ENCODE results near the gene ANKRD37. TPM values are rescaled to one million over a fixed set of nuclear protein-coding genes. Genes with fewer than 3 reads are reported as not detected.
"Not testable (repeated sequence)": the region's sequence is repeated elsewhere in the genome, so short reads cannot be mapped to it uniquely, and the experiment has no call there.

The ANKRD37 gene
- total RNA-seq, 1 donor from 2014 or later = 1.4 TPM

DNA sequence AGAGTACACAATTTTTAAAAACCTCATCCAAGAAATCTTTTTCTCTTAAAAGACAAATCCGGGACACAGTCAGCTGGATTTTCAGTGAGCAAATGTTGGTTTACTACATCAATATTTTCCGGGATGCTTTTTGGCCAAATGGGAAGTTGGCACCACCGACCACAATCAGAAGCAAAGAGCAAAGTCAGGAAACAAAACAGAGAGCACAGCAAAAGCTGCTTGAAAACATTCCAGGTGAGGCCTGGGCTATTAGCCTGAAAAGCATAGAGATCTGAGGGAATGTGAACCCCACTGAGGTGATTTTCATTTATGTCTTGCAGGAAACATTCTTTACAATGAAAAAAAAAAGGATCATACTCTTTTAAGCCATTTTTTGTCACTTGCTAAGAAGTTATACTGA, 34.8 kb upstream of the ANKRD37 start:
- Mint-ChIP-seq H3K9me3 (ENCODE audit: low read depth) (no peaks in the 10 kb centered on the region), H3K27me3 (no peaks in the 10 kb centered on the region), H3K36me3 (ENCODE audit: insufficient read depth) (peaks cover 9% of the 10 kb centered on the region), H3K27ac (no peak overlapping the region), H3K4me3 (ENCODE audit: low read depth) (no peak overlapping the region), H3K4me1 (ENCODE audit: low read depth) (peaks cover 4% of the 10 kb centered on the region)
- no peak for DNase-seq (ENCODE audit: low spot score, unreplicated experiment)
- TF ChIP-seq, protein P1, sequence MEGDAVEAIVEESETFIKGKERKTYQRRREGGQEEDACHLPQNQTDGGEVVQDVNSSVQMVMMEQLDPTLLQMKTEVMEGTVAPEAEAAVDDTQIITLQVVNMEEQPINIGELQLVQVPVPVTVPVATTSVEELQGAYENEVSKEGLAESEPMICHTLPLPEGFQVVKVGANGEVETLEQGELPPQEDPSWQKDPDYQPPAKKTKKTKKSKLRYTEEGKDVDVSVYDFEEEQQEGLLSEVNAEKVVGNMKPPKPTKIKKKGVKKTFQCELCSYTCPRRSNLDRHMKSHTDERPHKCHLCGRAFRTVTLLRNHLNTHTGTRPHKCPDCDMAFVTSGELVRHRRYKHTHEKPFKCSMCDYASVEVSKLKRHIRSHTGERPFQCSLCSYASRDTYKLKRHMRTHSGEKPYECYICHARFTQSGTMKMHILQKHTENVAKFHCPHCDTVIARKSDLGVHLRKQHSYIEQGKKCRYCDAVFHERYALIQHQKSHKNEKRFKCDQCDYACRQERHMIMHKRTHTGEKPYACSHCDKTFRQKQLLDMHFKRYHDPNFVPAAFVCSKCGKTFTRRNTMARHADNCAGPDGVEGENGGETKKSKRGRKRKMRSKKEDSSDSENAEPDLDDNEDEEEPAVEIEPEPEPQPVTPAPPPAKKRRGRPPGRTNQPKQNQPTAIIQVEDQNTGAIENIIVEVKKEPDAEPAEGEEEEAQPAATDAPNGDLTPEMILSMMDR (IDR thresholded peaks at IDR 0.05; ENCODE audit: unreplicated experiment) = no peak

DNA sequence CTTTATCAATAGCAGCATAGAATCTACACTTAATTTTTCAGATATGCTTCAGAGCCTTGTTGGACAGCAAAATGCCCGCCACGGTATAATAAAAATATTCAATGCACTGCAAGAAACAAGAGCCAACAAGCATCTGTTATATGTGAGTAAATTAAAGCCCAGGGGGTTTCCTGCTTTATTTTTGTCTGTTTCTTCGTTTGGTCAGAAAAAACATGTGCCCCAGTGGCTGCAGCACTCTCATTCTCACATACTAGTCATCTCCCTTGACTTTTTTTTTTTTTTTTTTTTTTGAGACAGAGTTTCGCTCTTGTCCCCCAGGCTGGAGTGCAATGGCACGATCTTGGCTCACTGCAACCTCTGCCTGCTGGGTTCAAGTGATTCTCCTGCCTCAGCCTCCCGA, 34.1 kb upstream of the ANKRD37 start:
- H3K9me3 Mint-ChIP-seq (ENCODE audit: low read depth); DNase-seq (ENCODE audit: low spot score, unreplicated experiment); H3K4me3 Mint-ChIP-seq (ENCODE audit: low read depth); H3K27me3 Mint-ChIP-seq; H3K27ac Mint-ChIP-seq; H3K36me3 Mint-ChIP-seq (ENCODE audit: insufficient read depth); H3K4me1 Mint-ChIP-seq (ENCODE audit: low read depth): not testable (repeated sequence)

DNA sequence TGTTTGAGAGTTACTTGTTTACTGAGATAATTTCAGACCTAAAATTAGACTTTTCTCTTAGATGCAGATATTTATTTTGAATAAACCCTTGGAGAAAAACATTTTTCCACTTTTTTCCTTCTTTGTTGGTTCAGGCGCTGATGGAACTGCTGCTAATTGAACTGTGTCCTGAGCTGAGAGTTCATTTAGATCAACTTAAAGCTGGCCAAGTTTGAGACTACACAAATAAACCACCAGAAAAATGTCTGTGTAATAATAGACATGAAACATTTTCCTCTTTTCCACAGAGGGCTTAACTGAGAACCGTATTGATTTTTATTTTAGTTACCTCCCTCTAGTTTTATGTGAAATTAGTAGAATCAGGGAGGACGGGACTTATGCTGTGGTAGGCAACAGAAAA, 33.4 kb upstream of the ANKRD37 start:
- TF ChIP-seq, protein P1 (IDR thresholded peaks at IDR 0.05; ENCODE audit: unreplicated experiment) = no peak
- Mint-ChIP-seq H3K4me1 (ENCODE audit: low read depth) (peaks cover 4% of the 10 kb centered on the region), H3K4me3 (ENCODE audit: low read depth) (no peak overlapping the region), H3K27ac (no peak overlapping the region), H3K9me3 (ENCODE audit: low read depth) (no peaks in the 10 kb centered on the region), H3K36me3 (ENCODE audit: insufficient read depth) (peaks cover 7% of the 10 kb centered on the region), H3K27me3 (no peaks in the 10 kb centered on the region)
- DNase-seq (ENCODE audit: low spot score, unreplicated experiment) = no peak

DNA sequence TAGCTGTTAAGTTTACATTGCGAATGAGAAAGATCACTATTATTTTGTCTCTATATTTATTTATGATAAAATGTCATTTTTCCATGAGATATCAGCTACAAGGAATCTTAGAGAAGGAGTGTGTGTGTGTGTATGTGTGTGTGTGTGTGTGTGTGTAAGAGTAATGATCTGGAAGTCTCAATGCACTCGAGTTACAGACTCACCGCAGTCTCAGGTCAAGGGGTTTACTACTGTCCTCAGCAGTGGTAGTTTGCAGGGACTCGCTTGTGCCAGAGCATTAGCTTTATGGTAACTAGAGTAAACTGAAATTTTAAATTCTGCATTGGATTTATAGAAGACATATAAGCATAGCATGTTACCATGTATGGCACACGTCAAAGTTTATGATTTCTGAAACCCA, 31.8 kb upstream of the ANKRD37 start:
- TF ChIP-seq, protein P1 (IDR thresholded peaks at IDR 0.05; ENCODE audit: unreplicated experiment) = no peak
- H3K27ac Mint-ChIP-seq = no peak overlapping the region

DNA sequence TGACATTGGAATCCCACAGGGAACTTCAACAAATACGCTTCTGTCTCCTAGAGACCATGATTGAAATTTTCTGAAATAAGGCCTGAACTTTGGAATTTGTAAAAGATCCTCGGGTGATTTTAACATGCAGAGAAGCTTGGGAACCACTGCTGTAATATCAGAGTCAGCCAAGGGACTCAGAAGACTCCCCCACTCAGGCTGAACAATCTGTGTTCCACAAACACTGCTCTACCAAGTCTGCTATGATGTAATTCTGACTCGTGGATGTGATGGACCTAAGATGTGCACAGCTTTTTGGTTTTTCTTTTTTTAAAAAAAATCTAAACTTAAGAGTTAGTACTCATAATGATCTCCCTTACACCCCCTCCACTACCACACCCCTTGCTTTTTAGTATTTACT, 26.9 kb upstream of the ANKRD37 start:
- Mint-ChIP-seq H3K36me3 (ENCODE audit: insufficient read depth) (peaks cover 13% of the 10 kb centered on the region), H3K9me3 (ENCODE audit: low read depth) (no peaks in the 10 kb centered on the region), H3K27ac (no peak overlapping the region), H3K27me3 (peaks cover 4% of the 10 kb centered on the region), H3K4me1 (ENCODE audit: low read depth) (no peaks in the 10 kb centered on the region), H3K4me3 (ENCODE audit: low read depth) (no peak overlapping the region)
- TF ChIP-seq, protein P1 (IDR thresholded peaks at IDR 0.05; ENCODE audit: unreplicated experiment) = no peak
- no peak for DNase-seq (ENCODE audit: low spot score, unreplicated experiment)

More for the DNA sequence above, 31.8 kb upstream of the ANKRD37 start:
- H3K9me3 Mint-ChIP-seq (ENCODE audit: low read depth) = no peaks in the 10 kb centered on the region
- H3K4me3 Mint-ChIP-seq (ENCODE audit: low read depth) = no peak overlapping the region
- H3K4me1 Mint-ChIP-seq (ENCODE audit: low read depth) = peaks cover 4% of the 10 kb centered on the region
- peaks cover 8% of the 10 kb centered on the region for H3K36me3 Mint-ChIP-seq (ENCODE audit: insufficient read depth)
- no peak for DNase-seq (ENCODE audit: low spot score, unreplicated experiment)
- no peaks in the 10 kb centered on the region for H3K27me3 Mint-ChIP-seq

DNA sequence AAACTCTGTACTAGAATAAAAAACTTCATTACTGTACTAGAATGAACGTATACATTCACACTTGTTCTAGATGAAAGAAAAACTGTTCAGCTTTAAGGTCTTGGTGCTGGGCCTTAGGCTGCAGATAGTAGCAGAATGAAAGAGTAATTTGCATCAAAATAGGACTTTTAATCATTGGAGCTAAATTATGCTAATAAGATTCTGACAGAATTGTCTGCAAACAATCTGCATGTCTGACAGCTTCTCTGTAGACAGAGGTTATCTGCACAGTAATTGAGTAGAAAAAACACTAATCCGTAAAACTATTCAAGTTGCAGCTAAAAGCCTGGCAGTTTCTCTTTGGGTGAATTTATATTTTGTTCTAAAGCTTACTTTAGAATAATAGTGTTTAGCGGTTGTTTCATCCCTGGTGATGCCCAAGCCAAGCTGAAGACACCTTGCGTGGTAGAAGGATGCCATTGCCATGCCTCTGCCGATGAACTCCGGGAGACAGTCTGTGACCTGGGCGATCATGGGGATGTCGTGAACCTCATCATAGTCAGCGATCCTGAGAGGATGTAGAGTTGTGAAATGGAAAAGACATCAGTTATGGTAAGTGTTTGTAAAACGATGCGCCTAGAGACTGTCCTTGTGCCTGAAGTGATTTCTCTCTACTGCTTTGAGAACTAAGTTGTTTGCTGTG, 26.2 kb upstream of the ANKRD37 start:
- H3K36me3 Mint-ChIP-seq (ENCODE audit: insufficient read depth) = peaks cover 13% of the 10 kb centered on the region
- no peaks in the 10 kb centered on the region for H3K9me3 Mint-ChIP-seq (ENCODE audit: low read depth)
- H3K4me3 Mint-ChIP-seq (ENCODE audit: low read depth) = no peak overlapping the region
- H3K4me1 Mint-ChIP-seq (ENCODE audit: low read depth) = no peaks in the 10 kb centered on the region
- TF ChIP-seq, protein P1 (IDR thresholded peaks at IDR 0.05; ENCODE audit: unreplicated experiment) = no peak
- H3K27me3 Mint-ChIP-seq = peaks cover 4% of the 10 kb centered on the region
- no peak overlapping the region for H3K27ac Mint-ChIP-seq
- no peak for DNase-seq (ENCODE audit: low spot score, unreplicated experiment)

All from progenitor cell of endocrine pancreas (in vitro differentiated cells).